Loucy (cell line): ENCODE data around the gene DIPK1B.

Source experiments
- H2AFZ ChIP-seq: fragments of 200-600 bp; sonication (generic); 2 replicates; pipeline ENCODE4 v1.6.0; 2016; ENCODE audit warnings: antibody characterized with exemption, mild to moderate bottlenecking, low read length, moderate library complexity
- H3F3A ChIP-seq: fragments of 200-600 bp; 2 replicates; pipeline ENCODE4 v1.6.0; 2016; ENCODE audit warnings: antibody characterized with exemption, low read depth, mild to moderate bottlenecking
- H3K27me3 ChIP-seq: fragments of 200-600 bp; sonication (generic); 2 replicates; pipeline ENCODE4 v1.6.1; 2014; ENCODE audit warnings: low read length, mild to moderate bottlenecking; ENCODE audit not compliant: insufficient read depth, poor library complexity, severe bottlenecking
- H3K36me3 ChIP-seq: fragments of 200-600 bp; sonication (generic); 2 replicates; pipeline ENCODE4 v1.6.1; 2016; ENCODE audit warnings: low read length; ENCODE audit not compliant: insufficient read depth
- H3K4me1 ChIP-seq: fragments of 200-600 bp; sonication (generic); 2 replicates; pipeline ENCODE4 v1.5.1; 2014; ENCODE audit warnings: low read length, mild to moderate bottlenecking; ENCODE audit not compliant: insufficient read depth, poor library complexity, severe bottlenecking
- H3K4me2 ChIP-seq: fragments of 200-600 bp; sonication (generic); 2 replicates; pipeline ENCODE4 v1.6.0; 2014; ENCODE audit warnings: antibody characterized with exemption, low read length, low read depth, mild to moderate bottlenecking; ENCODE audit not compliant: poor library complexity, severe bottlenecking
- H3K4me3 ChIP-seq: fragments of 200-600 bp; sonication (generic); 2 replicates; pipeline ENCODE4 v1.5.1; 2014; ENCODE audit warnings: low read length, mild to moderate bottlenecking, mixed read lengths; ENCODE audit not compliant: poor library complexity, severe bottlenecking
- H3K79me2 ChIP-seq: fragments of 200-600 bp; sonication (generic); 2 replicates; pipeline ENCODE4 v1.6.1; 2014; ENCODE audit warnings: low read length; ENCODE audit not compliant: insufficient read depth
- H3K9ac ChIP-seq: fragments of 200-600 bp; sonication (generic); 2 replicates; pipeline ENCODE4 v1.6.0; 2014; ENCODE audit warnings: mild to moderate bottlenecking, low read depth, low read length, moderate library complexity; ENCODE audit not compliant: poor library complexity, severe bottlenecking
- H3K9me2 ChIP-seq: fragments of 200-600 bp; sonication (generic); replicated peaks from 2 replicates; pipeline ENCODE4 v1.6.1; 2016; ENCODE audit warnings: low read depth, low read length, mixed read lengths
- H3K9me3 ChIP-seq: fragments of 200-600 bp; sonication (generic); 2 replicates; pipeline ENCODE4 v1.6.1; 2014; ENCODE audit warnings: mild to moderate bottlenecking, antibody characterized with exemption, low read length, low read depth; ENCODE audit not compliant: insufficient read depth
- H4K20me1 ChIP-seq: fragments of 200-600 bp; sonication (generic); 2 replicates; pipeline ENCODE4 v1.6.0; 2014; ENCODE audit warnings: antibody characterized with exemption, low read length, mild to moderate bottlenecking; ENCODE audit not compliant: insufficient read depth, poor library complexity, severe bottlenecking
- EZH2phosphoT487 ChIP-seq: fragments of 200-600 bp; IDR thresholded peaks from 2 replicates; pipeline ENCODE4 v1.6.1; 2018; ENCODE audit warnings: antibody characterized with exemption, mild to moderate bottlenecking, moderate library complexity, borderline replicate concordance
- TF ChIP-seq, protein P1 (sequence below): fragments of 200-600 bp; sonication (generic); conservative IDR thresholded peaks from 2 replicates; pipeline ENCODE4 v1.5.1; 2014; ENCODE audit warnings: mild to moderate bottlenecking, antibody characterized with exemption, low read length

Gene DIPK1B

DNA sequence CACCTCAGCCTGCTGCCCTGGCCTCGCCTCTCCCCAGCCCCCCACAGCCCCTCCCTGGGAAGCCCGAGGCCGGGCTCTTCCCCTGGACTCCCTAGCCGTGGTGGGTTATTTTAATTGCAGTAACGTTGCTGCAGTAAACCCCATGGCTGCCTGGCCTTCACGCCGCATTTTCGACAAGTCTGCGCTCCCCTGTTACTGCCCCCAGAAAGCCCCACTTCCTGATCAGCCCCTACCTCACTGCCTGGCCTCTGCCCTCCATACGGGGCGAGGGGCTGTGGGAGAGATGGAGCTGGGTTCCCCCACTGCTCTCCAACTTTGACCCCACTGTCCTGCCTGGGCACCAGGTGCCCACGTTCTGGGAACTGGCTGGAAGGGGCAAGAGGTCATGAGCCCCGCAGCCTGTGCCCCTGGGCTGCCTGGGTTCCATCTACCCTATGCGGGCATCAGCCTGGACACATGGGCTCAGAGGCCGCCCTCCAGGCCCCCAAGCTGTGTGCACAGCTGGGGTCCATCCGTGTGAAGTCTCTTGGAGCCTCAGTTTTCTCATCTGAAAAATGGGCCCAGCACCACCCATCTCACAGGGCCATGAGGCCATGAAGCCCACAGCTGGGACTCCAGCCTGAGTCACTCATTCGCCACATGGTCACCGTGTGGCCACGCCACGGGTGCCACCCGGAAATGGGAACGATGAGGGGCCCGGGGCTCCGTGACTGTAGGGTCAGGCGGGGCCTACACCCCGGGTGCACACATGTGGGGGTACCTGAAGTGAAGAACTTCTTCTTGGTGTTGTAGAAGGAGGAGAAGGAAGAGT, 38.2 kb upstream of the DIPK1B start:
- Histone ChIP-seq H3F3A (no peaks in the 10 kb centered on the region), H3K79me2 (no peaks in the 10 kb centered on the region), H3K27me3 (no peaks in the 10 kb centered on the region), H3K9me2 (no peaks in the 10 kb centered on the region), H3K9ac (no peak overlapping the region), H4K20me1 (no peaks in the 10 kb centered on the region), H3K36me3 (peaks cover 10% of the 10 kb centered on the region; the same call in 1 of the 2 replicates), H3K4me1 (no peaks in the 10 kb centered on the region), H2AFZ (no peak overlapping the region), H3K4me2 (no peak overlapping the region), H3K4me3 (no peak overlapping the region), H3K9me3 (no peaks in the 10 kb centered on the region)
- TF ChIP-seq, protein P1, sequence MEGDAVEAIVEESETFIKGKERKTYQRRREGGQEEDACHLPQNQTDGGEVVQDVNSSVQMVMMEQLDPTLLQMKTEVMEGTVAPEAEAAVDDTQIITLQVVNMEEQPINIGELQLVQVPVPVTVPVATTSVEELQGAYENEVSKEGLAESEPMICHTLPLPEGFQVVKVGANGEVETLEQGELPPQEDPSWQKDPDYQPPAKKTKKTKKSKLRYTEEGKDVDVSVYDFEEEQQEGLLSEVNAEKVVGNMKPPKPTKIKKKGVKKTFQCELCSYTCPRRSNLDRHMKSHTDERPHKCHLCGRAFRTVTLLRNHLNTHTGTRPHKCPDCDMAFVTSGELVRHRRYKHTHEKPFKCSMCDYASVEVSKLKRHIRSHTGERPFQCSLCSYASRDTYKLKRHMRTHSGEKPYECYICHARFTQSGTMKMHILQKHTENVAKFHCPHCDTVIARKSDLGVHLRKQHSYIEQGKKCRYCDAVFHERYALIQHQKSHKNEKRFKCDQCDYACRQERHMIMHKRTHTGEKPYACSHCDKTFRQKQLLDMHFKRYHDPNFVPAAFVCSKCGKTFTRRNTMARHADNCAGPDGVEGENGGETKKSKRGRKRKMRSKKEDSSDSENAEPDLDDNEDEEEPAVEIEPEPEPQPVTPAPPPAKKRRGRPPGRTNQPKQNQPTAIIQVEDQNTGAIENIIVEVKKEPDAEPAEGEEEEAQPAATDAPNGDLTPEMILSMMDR, result no peak
- TF ChIP-seq EZH2phosphoT487, result no peak

DNA sequence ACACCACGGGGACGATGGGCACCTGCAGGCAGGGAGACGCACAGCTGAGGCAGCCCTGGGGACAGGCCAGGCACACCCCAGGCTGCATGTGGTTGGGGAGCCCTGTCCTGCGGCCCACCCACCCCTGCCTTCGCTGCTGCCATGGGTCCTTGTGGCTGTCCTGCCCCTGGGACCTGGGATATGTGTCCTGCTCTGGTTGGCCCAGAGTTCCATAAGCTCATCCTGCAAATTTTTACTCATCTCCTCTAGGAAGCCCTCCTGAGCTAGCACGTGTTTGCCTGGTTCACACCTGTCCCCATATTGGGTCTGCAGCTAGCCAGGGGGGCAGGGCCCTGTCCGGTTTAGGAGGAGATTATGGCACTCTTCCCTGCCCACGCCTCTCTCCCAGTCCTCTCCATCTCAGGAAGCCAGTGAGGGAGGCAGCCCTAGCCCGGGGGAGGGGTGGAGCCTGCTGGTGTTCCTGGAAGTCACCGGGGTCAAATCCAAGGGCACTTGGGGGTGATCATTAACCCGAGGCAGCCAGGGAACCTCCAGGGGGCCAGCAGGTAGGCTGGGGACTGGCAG, 37.5 kb upstream of the DIPK1B start:
- Histone ChIP-seq H3K4me3 (no peak overlapping the region), H3K9ac (no peak overlapping the region), H3K9me2 (no peaks in the 10 kb centered on the region), H3K36me3 (peaks cover 10% of the 10 kb centered on the region; the same call in 1 of the 2 replicates), H2AFZ (no peak overlapping the region), H3K4me1 (no peaks in the 10 kb centered on the region), H3K79me2 (peaks cover 7% of the 10 kb centered on the region; the same call in 1 of the 2 replicates), H3K9me3 (no peaks in the 10 kb centered on the region), H3F3A (no peaks in the 10 kb centered on the region), H3K27me3 (no peaks in the 10 kb centered on the region), H4K20me1 (no peaks in the 10 kb centered on the region), H3K4me2 (no peak overlapping the region)
- TF ChIP-seq EZH2phosphoT487, result no peak
- TF ChIP-seq, protein P1, result no peak

DNA sequence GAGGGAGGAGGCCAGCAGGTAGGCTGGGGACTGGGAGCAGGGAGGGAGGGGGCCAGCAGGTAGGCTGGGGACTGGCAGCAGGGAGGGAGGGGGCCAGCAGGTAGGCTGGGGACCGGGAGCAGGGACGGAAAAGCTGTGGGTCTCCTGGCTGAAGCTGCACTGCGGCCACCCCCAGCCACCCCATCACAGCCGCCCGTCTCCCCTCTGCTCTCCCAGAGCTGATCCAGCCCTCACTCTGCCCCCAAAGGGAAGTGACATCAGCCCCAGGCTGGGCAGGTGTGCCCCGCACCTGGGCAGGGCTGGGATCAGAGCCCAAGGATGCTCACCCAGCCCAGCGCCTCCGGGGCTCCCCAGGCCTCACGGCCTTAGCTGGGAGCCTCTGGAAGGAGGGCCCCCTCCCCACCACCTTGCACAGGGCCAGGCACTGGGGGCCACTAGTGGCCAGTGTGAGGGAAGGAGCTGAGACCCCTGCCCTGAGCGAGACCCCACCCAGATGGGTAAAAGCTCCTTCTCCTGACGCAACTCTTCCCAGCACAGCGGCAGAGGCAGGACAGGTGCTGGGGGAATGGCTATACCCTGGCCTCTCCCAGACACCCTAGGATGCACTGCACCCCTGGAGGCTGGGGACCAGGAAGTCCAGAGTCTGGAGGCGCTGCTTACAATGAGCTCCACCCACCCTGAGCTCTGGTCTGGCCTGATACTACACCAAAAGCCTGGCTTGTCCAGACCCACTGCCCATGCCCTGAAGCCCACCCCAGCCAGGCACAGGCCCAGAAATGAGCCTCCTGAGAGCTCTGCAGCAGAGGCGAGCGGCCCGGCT, 36.7 kb upstream of the DIPK1B start:
- H3K9ac ChIP-seq, result no peak overlapping the region
- H3F3A ChIP-seq, result no peaks in the 10 kb centered on the region
- no peaks in the 10 kb centered on the region for H3K9me3 ChIP-seq
- no peaks in the 10 kb centered on the region for H3K4me1 ChIP-seq
- no peaks in the 10 kb centered on the region for H3K27me3 ChIP-seq
- H4K20me1 ChIP-seq, result no peaks in the 10 kb centered on the region
- H3K4me3 ChIP-seq, result no peak overlapping the region
- peaks cover 7% of the 10 kb centered on the region; the same call in 1 of the 2 replicates for H3K79me2 ChIP-seq
- H2AFZ ChIP-seq, result no peak overlapping the region
- TF ChIP-seq, protein P1, result no peak
- no peak for TF ChIP-seq EZH2phosphoT487
- H3K36me3 ChIP-seq, result peaks cover 10% of the 10 kb centered on the region; the same call in 1 of the 2 replicates
- H3K4me2 ChIP-seq, result no peak overlapping the region
- no peaks in the 10 kb centered on the region for H3K9me2 ChIP-seq
